Measurements from ENCODE around the gene RFTN1. TPM values are rescaled to one million over a fixed set of nuclear protein-coding genes. Genes with fewer than 3 reads are reported as not detected.

Gene RFTN1
- total RNA-seq, 1 experiment from 2014 or later, result 120 TPM

GRCh38 chr3:16467393-16467792 is 46.1 kb downstream of the RFTN1 start:
- DNase-seq (ENCODE audit: low read depth), result no peak

- no peak for DNase-seq (ENCODE audit: low read depth)
Measured at GRCh38 chr3:16466822-16467221, 46.7 kb downstream of the RFTN1 start.

DNA sequence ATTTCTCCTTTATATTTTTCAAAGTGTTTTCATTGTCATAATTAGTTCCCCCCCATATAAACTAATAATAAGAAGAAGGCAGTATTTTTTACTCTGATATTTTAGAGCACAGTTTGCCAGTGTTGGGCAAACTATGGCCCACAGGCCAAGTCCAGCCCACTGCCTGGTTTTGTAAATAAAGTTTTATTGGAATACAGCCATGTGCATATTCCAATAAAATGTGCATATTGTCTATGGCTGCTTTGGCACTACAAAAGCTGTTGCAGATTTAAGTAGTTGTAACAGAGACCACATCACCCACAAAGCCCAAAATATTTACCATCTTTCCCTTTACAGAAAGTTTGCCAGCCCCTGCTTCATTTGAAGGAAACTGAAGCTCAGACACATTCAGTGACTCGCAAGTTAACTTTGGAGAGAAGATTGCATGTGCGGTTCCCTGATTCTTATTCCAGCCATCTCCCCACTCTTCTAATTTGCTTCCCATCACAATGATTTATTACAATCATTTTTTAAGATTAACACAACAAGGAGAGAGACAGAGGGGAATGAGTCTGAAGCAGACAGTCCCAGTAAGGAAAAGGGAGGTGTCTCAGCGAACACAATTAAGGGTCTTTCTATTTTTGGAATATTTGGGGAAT is 48.9 kb downstream of the RFTN1 start:
- DNase-seq (ENCODE audit: low read depth), result no peak

- DNase-seq (ENCODE audit: low read depth), result no peak
Measured at GRCh38 chr3:16463914-16464313, 49.6 kb downstream of the RFTN1 start.

- DNase-seq (ENCODE audit: low read depth), result no peak
Measured at GRCh38 chr3:16463119-16463518, 50.4 kb downstream of the RFTN1 start.

DNA sequence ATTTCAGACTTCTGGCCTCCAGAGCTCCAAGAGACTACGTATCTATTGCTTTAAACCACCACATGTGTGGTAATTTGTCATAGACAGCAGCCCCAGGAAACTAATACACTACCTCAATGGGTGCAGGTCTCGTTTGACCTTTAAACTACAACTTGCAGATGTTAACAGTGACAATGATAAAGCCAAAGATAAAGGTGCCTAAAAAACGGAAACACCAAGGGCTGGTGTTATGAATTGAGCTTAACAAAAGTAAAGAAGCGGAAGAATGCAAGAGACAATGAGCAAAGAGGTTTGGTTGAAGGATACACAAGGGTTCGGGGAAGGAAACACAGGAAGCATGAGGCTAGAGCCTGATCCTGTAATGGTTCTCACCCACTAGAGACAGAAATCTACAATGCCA is 50.8 kb downstream of the RFTN1 start:
- DNase-seq (ENCODE audit: low read depth), result no peak

- DNase-seq (ENCODE audit: low read depth), result no peak
Measured at GRCh38 chr3:16461463-16462245, 51.8 kb downstream of the RFTN1 start.

- peak; percentile 80 for DNase-seq (ENCODE audit: low read depth)
Measured at GRCh38 chr3:16460886-16461285, 52.6 kb downstream of the RFTN1 start.

DNA sequence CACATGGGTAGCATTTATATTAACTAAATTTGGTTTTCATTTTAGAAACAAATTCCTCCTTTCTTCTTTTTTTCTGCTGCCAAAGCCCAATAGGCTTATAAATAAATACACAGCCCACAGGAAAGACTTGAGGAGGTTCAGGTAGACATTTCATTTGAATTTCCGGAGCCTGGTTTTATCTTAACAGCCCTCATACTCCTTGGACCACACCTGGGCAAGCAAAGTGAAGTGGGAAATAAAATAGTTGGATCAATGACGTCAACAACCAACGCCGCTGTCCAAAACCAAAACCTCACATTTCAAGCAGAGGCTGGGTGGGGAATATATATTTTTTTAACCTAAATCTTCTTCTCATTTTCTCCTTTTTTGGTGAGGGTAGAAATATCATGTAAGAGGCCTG is 53.2 kb downstream of the RFTN1 start:
- no peak for DNase-seq (ENCODE audit: low read depth)

GRCh38 chr3:16456784-16457415 is 56.6 kb downstream of the RFTN1 start:
- peak; percentile 79 for DNase-seq (ENCODE audit: low read depth)

DNA sequence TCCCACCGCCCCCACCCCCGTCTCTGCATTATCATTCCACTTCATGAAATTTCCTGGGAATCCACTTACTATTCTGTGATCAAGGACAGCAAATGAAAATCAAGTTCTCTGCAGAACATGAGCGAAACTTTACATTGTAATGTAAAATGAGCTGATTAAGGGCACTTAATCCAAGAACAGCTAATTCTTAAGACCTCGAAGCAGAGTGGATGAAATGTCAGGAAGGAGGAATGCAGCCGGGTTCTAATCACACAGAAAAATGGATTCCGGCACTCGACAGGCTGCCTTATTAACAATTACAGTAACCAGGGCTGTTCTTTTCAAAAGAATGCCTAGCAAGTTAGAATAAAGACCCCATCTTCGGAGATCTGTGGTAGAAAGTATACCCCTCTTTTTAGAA is 57.5 kb downstream of the RFTN1 start:
- no peak for DNase-seq (ENCODE audit: low read depth)

GRCh38 chr3:16455001-16455400 is 58.5 kb downstream of the RFTN1 start:
- no peak for DNase-seq (ENCODE audit: low read depth)

- peak; percentile 85 for DNase-seq (ENCODE audit: low read depth)
Measured at GRCh38 chr3:16452261-16452660, 61.2 kb downstream of the RFTN1 start.

DNA sequence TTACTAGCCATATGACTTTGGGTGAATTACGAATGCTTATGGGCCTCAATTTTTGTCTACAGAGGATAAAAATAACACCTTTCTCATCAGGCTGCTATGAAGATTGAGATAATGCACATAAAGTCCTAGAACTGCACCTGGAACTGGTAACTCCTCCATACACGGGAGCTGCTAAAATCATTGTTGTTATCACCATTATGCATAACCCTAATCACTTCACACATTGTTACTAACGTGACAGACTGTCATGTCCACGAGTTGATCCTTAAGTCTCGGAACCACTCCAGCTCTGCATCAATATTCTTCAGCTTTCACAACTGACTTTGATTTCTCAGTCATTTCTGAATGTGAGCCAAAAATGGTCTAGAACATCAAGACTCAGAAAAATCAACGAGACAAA is 64.1 kb downstream of the RFTN1 start:
- no peak for DNase-seq (ENCODE audit: low read depth)

DNA sequence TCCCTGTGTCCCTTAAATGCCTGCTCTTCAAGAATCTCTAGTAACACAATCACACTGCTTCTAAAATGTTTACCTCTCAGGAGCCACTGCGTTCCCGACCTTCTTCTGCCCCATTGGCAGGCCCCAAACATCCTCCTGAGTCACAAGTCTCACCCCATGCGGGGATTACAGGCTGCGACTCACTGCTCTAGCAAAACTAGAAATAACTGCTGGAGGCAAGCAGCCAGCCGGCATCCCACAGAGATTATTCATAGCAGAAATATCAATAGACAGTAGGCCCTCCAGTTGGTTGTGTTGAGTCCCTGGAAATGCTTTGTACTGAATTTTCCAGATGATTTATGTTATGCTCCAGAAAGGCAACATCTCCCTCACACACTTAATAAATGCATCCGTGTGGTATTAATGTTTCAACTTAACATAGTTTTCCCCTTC is 64.8 kb downstream of the RFTN1 start:
- peak; percentile 93 for DNase-seq (ENCODE audit: low read depth)

GRCh38 chr3:16447135-16447534 is 66.4 kb downstream of the RFTN1 start:
- no peak for DNase-seq (ENCODE audit: low read depth)

GRCh38 chr3:16444344-16444743 is 69.2 kb downstream of the RFTN1 start:
- DNase-seq (ENCODE audit: low read depth), result no peak

DNA sequence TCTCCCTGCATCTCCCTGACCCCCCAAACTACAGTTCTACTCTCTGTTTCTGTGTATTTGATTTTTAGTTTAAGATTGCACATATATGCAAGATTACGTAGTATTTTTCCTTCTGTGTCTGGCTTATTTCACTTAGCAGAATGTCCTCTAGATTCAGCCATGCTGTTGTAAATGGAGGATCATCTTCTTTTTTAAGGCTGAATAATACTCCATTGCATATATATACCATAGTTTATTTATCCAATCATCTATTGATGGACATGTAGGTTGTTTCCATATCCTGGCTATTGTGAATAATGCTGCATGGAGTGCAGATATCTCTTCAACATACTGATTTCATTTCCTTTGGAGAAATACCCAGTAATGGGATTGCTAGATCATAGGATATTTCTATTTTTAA is 70.8 kb downstream of the RFTN1 start:
- DNase-seq (ENCODE audit: low read depth), result no peak

GRCh38 chr3:16441371-16441875 is 72.1 kb downstream of the RFTN1 start:
- DNase-seq (ENCODE audit: low read depth), result no peak

DNA sequence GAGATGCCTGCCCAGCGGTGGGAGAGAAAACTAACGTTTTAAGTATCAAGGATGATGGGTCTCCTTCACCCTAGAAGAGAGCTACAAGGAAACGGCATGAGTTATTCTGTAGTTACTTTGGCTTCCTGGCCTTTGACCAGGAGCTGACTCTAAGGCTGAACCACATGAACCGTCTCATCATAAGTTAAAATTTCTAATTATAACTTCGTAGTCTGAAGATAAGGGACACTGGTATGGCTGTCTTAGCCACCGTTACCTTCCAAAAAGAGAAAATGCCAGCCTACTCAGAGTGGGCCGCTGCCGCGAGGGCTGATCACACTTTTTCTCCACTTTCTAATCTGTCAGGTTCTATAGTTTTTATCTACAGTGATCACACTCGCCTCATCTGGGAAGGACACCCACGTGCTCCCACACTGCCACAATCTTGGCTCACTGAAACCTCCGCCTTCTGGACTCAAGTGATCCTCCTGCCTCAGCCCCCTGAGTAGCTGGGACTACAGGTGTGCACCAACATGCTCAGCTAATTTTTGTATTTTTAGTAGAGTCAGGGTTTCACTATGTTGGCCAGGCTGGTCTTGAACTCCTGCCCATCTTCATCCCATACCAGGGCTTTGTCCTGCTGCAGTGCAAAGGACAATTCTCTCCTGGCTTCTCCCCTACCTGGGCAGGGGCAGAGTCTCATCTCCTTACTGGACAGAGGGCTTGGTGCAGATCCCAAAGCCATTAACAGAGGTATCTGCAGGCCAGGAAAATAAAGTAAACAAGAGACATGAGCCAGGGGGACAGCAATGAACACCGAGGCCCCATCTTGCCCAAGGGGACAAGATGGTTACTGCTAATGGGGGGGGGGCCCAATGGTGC is 73.4 kb downstream of the RFTN1 start:
- no peak for DNase-seq (ENCODE audit: low read depth)

- DNase-seq (ENCODE audit: low read depth), result no peak
Measured at GRCh38 chr3:16439163-16439847, 74.2 kb downstream of the RFTN1 start.

Measured in RPMI7951 (cell line).